ENCODE data around the gene DNLZ. TPM values are rescaled to one million over a fixed set of nuclear protein-coding genes. Genes with fewer than 3 reads are reported as not detected.

Gene DNLZ
- total and polyA plus RNA-seq, 4 donors, result 2.0 to 7.1 (median 4.5) TPM

DNA sequence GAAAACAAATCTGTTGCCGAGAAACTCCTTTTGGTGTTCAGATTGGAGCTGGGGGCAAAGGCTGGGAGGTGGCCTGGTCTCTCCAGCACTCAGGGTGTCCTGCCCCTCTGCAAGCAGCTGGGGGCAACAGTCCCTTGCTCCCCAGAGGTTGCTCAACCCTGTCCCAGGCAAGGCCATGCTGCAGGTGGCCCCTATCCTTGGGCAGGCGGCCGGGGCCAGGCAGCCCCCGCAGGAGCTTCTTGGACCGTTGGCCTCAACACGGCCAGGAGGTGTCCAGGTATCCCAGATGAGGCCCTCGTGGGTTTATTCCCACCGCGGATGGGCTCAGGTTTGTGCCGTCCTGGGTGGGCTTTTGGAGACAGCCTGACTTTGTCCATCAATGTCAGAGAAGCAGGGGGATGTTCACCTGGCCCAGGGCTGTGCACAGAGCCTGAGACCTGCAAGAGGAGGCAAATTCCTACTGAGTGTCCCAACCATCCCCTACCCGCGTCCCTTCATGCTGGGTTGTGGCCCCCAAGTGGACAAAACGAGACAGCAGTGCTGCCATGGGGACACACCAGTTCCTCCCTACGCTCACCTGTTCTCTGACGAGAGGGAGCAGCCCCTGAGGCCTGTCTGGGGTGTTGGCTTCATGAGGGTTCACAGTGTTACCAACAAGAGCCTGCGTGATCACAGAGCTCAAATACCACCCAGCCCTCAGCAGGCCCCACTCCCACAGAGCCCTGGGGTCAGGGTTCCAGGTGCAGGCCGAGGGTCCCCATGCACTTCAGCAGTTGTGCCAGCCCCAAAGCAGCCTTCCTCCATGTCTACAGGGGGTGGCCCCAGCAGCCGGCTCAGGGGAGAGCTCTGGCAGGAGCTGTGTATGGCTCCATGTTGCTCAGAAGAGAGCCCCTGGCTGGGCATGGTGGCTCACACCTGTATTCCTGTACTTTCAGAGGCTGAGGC, 50.2 kb downstream of the DNLZ start:
- TF ChIP-seq RAD21 (IDR thresholded peaks at IDR 0.05) (no peak), HNF4A (conservative IDR thresholded peaks at IDR 0.05) (no peak), GABPA (IDR thresholded peaks at IDR 0.05 in 1 of 2, conservative IDR thresholded peaks at IDR 0.05 in 1 of 2) (no peak), HNF4G (IDR thresholded peaks at IDR 0.05) (no peak), FOXA1 (IDR thresholded peaks at IDR 0.05) (no peak), JUND (IDR thresholded peaks at IDR 0.05) (no peak), TAF1 (conservative IDR thresholded peaks at IDR 0.05) (no peak), NR2F2 (IDR thresholded peaks at IDR 0.05) (no peak), EGR1 (IDR thresholded peaks at IDR 0.05; ENCODE audit: low read depth in 2 of 2) (no peak)
- TF ChIP-seq, protein P1, sequence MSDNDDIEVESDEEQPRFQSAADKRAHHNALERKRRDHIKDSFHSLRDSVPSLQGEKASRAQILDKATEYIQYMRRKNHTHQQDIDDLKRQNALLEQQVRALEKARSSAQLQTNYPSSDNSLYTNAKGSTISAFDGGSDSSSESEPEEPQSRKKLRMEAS (IDR thresholded peaks at IDR 0.05), result no peak
- TF ChIP-seq, protein P2, sequence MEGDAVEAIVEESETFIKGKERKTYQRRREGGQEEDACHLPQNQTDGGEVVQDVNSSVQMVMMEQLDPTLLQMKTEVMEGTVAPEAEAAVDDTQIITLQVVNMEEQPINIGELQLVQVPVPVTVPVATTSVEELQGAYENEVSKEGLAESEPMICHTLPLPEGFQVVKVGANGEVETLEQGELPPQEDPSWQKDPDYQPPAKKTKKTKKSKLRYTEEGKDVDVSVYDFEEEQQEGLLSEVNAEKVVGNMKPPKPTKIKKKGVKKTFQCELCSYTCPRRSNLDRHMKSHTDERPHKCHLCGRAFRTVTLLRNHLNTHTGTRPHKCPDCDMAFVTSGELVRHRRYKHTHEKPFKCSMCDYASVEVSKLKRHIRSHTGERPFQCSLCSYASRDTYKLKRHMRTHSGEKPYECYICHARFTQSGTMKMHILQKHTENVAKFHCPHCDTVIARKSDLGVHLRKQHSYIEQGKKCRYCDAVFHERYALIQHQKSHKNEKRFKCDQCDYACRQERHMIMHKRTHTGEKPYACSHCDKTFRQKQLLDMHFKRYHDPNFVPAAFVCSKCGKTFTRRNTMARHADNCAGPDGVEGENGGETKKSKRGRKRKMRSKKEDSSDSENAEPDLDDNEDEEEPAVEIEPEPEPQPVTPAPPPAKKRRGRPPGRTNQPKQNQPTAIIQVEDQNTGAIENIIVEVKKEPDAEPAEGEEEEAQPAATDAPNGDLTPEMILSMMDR (IDR thresholded peaks at IDR 0.05; ENCODE audit: low read depth, low read length, missing input control), result no peak
- TF ChIP-seq, protein P3, sequence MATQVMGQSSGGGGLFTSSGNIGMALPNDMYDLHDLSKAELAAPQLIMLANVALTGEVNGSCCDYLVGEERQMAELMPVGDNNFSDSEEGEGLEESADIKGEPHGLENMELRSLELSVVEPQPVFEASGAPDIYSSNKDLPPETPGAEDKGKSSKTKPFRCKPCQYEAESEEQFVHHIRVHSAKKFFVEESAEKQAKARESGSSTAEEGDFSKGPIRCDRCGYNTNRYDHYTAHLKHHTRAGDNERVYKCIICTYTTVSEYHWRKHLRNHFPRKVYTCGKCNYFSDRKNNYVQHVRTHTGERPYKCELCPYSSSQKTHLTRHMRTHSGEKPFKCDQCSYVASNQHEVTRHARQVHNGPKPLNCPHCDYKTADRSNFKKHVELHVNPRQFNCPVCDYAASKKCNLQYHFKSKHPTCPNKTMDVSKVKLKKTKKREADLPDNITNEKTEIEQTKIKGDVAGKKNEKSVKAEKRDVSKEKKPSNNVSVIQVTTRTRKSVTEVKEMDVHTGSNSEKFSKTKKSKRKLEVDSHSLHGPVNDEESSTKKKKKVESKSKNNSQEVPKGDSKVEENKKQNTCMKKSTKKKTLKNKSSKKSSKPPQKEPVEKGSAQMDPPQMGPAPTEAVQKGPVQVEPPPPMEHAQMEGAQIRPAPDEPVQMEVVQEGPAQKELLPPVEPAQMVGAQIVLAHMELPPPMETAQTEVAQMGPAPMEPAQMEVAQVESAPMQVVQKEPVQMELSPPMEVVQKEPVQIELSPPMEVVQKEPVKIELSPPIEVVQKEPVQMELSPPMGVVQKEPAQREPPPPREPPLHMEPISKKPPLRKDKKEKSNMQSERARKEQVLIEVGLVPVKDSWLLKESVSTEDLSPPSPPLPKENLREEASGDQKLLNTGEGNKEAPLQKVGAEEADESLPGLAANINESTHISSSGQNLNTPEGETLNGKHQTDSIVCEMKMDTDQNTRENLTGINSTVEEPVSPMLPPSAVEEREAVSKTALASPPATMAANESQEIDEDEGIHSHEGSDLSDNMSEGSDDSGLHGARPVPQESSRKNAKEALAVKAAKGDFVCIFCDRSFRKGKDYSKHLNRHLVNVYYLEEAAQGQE (IDR thresholded peaks at IDR 0.05), result no peak
- TF ChIP-seq, protein P4, sequence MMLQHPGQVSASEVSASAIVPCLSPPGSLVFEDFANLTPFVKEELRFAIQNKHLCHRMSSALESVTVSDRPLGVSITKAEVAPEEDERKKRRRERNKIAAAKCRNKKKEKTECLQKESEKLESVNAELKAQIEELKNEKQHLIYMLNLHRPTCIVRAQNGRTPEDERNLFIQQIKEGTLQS (IDR thresholded peaks at IDR 0.05), result no peak
- no peaks in the 10 kb centered on the region for H3K4me1 ChIP-seq (ENCODE audit: control insufficient read depth in 4 of 4, insufficient read depth in 4 of 4, low read length in 3 of 4)
- H3K27me3 ChIP-seq (ENCODE audit: control insufficient read depth in 4 of 4, insufficient read depth in 4 of 4, low read length in 3 of 4), result no peaks in the 10 kb centered on the region
- H3K9ac ChIP-seq (ENCODE audit: low read depth in 1 of 2, low read length in 2 of 2), result no peak overlapping the region
- WGBS, result 88% methylated on average over 18 of the region's 18 CpGs
- H3K27ac ChIP-seq (ENCODE audit: low read depth in 1 of 2, low read length in 2 of 2), result no peak overlapping the region
- H3K36me3 ChIP-seq (ENCODE audit: control insufficient read depth in 4 of 4, insufficient read depth in 3 of 4, low read depth in 1 of 4, low read length in 3 of 4), result no peaks in the 10 kb centered on the region
- DNase-seq (ENCODE audit: low spot score), result no peak
- no peak overlapping the region for H3K4me3 ChIP-seq (ENCODE audit: low read depth in 1 of 3, low read length in 3 of 3)
- peaks cover 0 to 8% (median 5%) of the 10 kb centered on the region in 4 donors for H3K9me3 ChIP-seq (ENCODE audit: control insufficient read depth in 4 of 4, low read length in 3 of 4)

DNA sequence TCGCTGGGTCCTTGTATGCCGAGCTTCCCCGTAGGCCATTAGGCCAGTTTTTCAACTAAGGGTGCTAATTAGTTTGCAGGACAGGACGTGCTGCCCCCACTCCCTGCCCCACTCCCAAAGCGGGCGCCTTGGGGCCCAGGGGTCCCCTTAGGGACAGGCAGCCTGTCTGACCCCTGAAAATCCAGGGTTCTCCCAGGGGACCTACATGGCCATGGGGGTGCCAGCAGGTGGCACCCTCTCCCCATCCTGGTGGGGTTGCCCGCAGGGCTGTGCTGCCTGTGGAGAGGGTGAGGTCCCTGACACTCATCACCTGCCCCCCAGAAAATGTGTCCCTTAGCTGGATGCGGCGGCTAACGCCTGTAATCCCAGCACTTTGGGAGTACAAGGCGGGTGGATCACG, 51.1 kb downstream of the DNLZ start:
- DNase-seq (ENCODE audit: low spot score), result no peak
- Histone ChIP-seq H3K9me3 (ENCODE audit: control insufficient read depth in 4 of 4, low read length in 3 of 4) (peaks cover 0 to 8% (median 5%) of the 10 kb centered on the region in 4 donors), H3K27me3 (ENCODE audit: control insufficient read depth in 4 of 4, insufficient read depth in 4 of 4, low read length in 3 of 4) (no peaks in the 10 kb centered on the region), H3K9ac (ENCODE audit: low read depth in 1 of 2, low read length in 2 of 2) (no peak overlapping the region), H3K4me1 (ENCODE audit: control insufficient read depth in 4 of 4, insufficient read depth in 4 of 4, low read length in 3 of 4) (no peaks in the 10 kb centered on the region), H3K27ac (ENCODE audit: low read depth in 1 of 2, low read length in 2 of 2) (no peak overlapping the region), H3K4me3 (ENCODE audit: low read depth in 1 of 3, low read length in 3 of 3) (no peak overlapping the region), H3K36me3 (ENCODE audit: control insufficient read depth in 4 of 4, insufficient read depth in 3 of 4, low read depth in 1 of 4, low read length in 3 of 4) (no peaks in the 10 kb centered on the region)
- TF ChIP-seq, protein P2 (IDR thresholded peaks at IDR 0.05; ENCODE audit: low read depth, low read length, missing input control), result peak; percentile 45
- no peak for TF ChIP-seq NR2F2 (IDR thresholded peaks at IDR 0.05)
- 72% methylated on average over 12 of the region's 12 CpGs for WGBS
